Fibroblast of villous mesenchyme (primary cell): ENCODE results near the gene CD81. TPM values are rescaled to one million over a fixed set of nuclear protein-coding genes. Genes with fewer than 3 reads are reported as not detected.

Experiments
- DNase-seq: peaks from one replicate; pipeline ENCODE4 v3.0.0-alpha.2; 2010; ENCODE audit warnings: low read depth
- H3K4me3 ChIP-seq: 2 replicates; pipeline ENCODE4 v1.5.1; 2011; ENCODE audit warnings: low read depth, mild to moderate bottlenecking, low read length
- total RNA-seq: library from RNA; depleted of rRNA; stranded (reverse); fragments of >200 nt; gene quantifications from 2 replicates; pipeline ENCODE4 v1.2.3, GENCODE V29; 2012
- TF ChIP-seq, protein P1 (sequence below): IDR thresholded peaks from 2 replicates; pipeline ENCODE4 v1.5.1; 2012; ENCODE audit warnings: low read depth, mild to moderate bottlenecking, low read length; ENCODE audit not compliant: insufficient read depth

The CD81 gene
- total RNA-seq, 1 donor, result 257 TPM

DNA sequence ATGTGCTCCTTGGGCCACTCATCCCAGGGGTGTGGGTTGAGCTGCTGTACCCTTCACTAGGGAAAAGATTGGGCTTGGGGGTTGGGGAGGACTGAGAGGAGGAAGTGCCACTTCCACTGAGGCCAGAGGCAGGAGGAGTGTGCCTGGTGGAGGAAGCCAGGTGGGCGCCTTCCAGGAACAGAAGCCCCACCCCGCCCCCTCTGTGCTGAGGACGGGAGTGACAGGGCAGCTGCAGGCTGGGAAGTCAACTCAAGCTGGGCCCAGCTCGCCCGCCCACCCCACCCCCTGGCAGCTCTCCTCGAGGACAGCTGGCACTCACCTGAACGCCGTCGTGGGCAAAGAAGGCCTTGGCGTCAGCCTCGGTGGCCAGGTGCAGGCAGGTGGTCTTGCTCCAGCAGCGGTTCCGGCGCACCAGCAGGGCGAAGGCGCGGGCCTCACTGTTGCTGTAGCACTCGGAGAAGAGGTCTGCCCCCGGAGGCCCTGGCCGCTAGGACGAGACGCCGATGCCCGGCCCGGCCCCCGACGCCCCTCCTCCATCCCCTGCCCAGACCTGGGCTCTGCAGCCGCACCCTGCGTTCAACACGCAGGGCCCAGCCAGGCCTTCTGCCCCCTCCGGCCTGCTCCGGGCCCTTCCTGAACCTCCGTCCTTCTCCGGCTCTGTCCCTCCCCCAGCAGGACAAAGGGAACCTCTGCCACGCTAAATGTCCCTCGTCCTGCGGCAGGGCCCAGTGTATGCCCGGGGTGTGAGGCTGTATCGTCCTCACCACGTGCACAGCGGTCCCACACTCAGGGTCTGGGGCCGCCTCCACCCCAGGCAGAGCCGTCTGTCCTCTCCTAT is 36.9 kb downstream of the CD81 start:
- no peak for DNase-seq
- H3K4me3 ChIP-seq, result no peak overlapping the region
- TF ChIP-seq, protein P1, sequence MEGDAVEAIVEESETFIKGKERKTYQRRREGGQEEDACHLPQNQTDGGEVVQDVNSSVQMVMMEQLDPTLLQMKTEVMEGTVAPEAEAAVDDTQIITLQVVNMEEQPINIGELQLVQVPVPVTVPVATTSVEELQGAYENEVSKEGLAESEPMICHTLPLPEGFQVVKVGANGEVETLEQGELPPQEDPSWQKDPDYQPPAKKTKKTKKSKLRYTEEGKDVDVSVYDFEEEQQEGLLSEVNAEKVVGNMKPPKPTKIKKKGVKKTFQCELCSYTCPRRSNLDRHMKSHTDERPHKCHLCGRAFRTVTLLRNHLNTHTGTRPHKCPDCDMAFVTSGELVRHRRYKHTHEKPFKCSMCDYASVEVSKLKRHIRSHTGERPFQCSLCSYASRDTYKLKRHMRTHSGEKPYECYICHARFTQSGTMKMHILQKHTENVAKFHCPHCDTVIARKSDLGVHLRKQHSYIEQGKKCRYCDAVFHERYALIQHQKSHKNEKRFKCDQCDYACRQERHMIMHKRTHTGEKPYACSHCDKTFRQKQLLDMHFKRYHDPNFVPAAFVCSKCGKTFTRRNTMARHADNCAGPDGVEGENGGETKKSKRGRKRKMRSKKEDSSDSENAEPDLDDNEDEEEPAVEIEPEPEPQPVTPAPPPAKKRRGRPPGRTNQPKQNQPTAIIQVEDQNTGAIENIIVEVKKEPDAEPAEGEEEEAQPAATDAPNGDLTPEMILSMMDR, result no peak

DNA sequence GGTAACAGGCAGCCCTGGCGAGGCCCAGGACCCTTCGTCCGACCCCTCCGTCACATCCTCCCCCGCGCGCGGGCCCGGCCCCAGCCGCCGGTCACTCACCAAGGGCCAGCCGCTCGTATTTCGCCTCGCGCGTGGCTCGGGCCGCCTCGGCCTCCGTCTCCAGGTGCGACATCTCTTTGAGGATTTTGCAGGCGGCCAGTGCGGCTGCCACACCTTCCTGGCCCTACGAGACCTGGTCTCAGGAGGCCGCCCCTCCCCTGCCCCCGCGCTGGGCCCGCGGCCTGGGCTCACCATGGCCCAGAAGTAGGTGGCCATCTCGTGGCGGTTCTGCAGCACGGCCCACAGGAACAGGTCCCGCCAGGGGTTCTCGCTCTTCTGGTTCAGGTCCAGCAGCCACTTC is 37.5 kb downstream of the CD81 start:
- DNase-seq, result no peak
- H3K4me3 ChIP-seq, result no peak overlapping the region
- TF ChIP-seq, protein P1, result no peak

DNA sequence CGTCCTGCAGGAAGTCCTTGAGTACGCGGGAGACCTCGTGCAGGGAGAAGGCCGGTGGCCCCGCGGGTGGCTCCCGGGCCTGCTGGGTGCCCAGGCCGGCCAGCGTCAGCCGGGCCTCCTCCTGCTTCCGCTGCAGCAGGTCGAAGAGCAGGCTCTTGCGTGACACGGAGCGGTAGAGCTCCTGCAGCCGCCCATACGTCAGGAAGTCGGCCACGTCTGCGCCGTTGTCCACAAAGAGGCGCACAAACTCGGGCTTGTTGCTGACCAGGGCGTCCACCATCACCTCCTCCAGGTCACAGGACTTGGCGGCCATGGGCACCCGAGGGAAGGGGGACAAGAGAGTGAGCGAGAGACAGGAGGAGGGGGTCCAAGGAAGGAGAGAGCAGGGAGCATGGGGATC is 38.1 kb downstream of the CD81 start:
- H3K4me3 ChIP-seq, result no peak overlapping the region
- no peak for DNase-seq
- TF ChIP-seq, protein P1, result no peak

DNA sequence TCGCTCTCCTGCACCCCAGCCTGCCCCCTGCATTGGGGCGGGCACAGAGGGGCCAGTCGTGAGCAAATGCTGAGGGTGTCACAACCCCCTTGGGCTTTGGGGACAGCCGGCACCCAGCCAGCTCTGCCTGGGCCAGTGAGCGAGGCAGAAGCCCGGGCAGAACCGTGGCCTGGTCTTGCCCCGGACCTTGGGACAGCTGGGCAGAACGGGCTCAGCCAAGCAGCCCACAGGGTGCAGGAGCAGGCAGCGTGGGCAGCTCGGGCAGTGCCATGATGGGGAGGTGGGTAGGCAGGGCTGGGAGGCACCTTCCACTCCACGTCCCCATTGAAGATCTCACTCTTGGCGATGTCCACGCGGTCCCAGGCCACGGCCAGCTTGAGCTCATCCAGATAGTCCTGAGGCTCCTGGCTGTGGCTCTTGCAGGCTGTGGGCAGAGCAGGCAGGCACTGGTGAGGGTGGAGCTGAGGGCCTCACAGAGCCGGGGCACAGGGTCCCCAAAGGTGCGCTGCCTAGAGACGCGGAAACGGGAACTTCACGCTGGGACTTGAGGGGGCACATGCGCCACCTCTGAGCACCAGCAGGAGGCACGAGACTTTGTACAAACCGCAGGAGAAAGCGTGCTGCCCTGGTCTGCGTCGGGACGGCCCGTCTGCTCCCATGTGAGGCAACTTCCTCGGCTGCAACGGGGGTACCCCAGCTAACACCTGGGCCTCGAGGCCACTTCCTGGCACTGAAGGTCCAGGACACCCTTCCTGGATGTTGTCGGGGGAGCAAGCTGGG is 38.7 kb downstream of the CD81 start:
- TF ChIP-seq, protein P1, result no peak
- no peak for DNase-seq
- H3K4me3 ChIP-seq, result no peak overlapping the region

DNA sequence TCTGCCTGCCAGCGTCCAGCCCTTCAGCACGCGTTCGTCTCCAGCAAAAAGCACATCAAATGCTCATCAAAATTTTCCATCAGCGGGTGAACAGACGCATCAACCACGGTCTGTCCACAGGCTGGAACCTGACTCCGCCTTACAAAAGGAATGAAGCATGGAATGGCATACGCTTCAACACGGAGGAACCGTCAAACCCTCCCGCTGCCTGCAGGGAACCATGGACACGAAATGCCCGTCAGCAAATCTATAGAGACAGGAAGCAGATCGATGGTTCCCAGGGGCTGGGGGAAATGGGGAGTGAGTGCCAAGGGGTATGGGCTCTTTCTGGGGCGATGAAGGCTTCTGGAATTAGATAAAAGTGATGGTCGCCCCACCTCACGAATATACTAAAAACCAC is 39.7 kb downstream of the CD81 start:
- TF ChIP-seq, protein P1, result no peak
- no peak overlapping the region for H3K4me3 ChIP-seq
- no peak for DNase-seq

DNA sequence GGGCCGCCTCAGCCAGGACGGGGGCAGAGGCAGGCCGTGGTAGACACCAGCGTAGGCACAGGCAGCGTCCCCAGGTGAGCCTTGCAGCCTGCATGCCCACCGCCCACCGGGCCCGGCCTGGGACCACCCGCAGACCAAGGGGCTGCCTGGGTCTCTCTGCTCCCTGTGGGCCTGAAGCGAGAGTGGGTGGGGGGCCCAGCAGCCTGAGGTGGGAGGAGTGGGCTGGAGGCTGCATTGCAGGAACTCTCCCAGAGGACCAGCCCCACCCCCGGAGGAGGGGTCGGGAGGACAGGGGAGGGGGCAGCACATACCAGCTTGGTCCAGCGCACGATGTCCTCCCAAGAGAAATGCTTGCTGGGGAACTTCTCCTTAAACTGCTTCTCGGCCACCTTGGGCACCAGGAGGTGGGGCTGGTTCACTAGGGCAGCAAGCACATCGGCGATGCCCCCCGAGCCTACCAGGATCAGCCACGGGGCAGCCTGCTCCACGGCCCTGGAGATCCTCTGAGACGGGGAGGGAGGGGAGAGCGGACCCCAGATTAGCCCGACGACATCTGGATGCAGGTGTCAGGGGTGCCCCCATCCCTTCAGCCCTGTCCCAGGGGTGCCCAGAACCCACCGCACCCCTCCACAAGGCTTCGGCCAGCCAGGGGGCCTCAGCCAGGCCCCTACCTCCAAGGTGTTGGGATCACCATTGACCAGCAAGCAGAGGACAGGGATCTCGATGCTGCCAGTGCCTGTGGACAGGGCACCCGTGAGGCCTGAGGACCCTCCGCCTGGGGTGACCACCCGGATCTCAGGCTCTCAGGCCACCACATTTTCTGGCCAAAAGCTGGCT is 41.0 kb downstream of the CD81 start:
- H3K4me3 ChIP-seq, result no peak overlapping the region

More for the DNA sequence above, 41.0 kb downstream of the CD81 start:
- no peak for DNase-seq
- TF ChIP-seq, protein P1, result no peak
